Endothelial cell of umbilical vein (primary cell): ENCODE measurements around the gene STK24. TPM values are rescaled to one million over a fixed set of nuclear protein-coding genes. Genes with fewer than 3 reads are reported as not detected.

Experiments used
- BruUV-seq: library from RNA; stranded (reverse); fragments of 400-500 nt; replicated peaks from 2 replicates; lab custom pipeline; 2021; lab: Mats Ljungman, UMichigan
- CTCF ChIA-PET: fragments of 300-600, 350-600 bp; sonication (Branson Sonifier 250); formaldehyde crosslinking; loops from one replicate; lab custom pipeline; 2021; ENCODE audit warnings: antibody characterized with exemption, inconsistent platforms; lab: Charles Lee
- POLR2A ChIA-PET: fragments of 300-600, 350-600 bp; sonication (Branson Sonifier 250); formaldehyde crosslinking; loops from one replicate; lab custom pipeline; 2021; ENCODE audit warnings: antibody characterized with exemption, inconsistent platforms; lab: Charles Lee
- DNase-seq: peaks from one replicate; pipeline ENCODE4 v3.0.0-alpha.2; 2011; ENCODE audit warnings: low read depth, low spot score
- FAIRE-seq: peaks from 2 replicates; lab custom pipeline; 2011; peaks lifted over from hg19 to GRCh38; lab: Jason Lieb, UNC
- H2AFZ ChIP-seq: 2 replicates; pipeline ENCODE4 v1.6.0; 2012; ENCODE audit warnings: low read depth, low read length, control low read depth, inconsistent platforms
- H3K27ac ChIP-seq: 2 replicates; pipeline ENCODE4 v1.5.1; 2011; ENCODE audit warnings: low read depth, mild to moderate bottlenecking, control low read depth, low read length, moderate library complexity; ENCODE audit not compliant: insufficient read depth
- H3K27me3 ChIP-seq, 2 experiments: 2 replicates each; pipeline versions ENCODE4 v1.6.0 to v1.6.1; 2011; ENCODE audit warnings: low read length in 2 of 2, mixed read lengths in 1 of 2; ENCODE audit not compliant: control insufficient read depth in 2 of 2, insufficient read depth in 2 of 2
- H3K36me3 ChIP-seq, 2 experiments: 2 replicates in 1 of 2; 3 replicates in 1 of 2; pipeline ENCODE4 v1.5.1; 2011; ENCODE audit warnings: low read length in 2 of 2, mild to moderate bottlenecking in 1 of 2, moderate library complexity in 1 of 2; ENCODE audit not compliant: control insufficient read depth in 2 of 2, insufficient read depth in 2 of 2; ENCODE audit errors: extremely low read depth in 1 of 2
- H3K4me1 ChIP-seq: 3 replicates; pipeline ENCODE4 v1.5.1; 2011; ENCODE audit warnings: mild to moderate bottlenecking, low read length; ENCODE audit not compliant: control insufficient read depth, insufficient read depth; ENCODE audit errors: extremely low read depth
- H3K4me2 ChIP-seq: 2 replicates; pipeline ENCODE4 v1.6.1; 2011; ENCODE audit warnings: low read length, control low read depth, mixed read lengths; ENCODE audit not compliant: insufficient read depth
- H3K4me3 ChIP-seq, 3 experiments: fragments of 200-600 bp in 1 of 3; sonication (generic), shearing (Covaris generic) in 1 of 3; replicated peaks in 1 of 3; 2 replicates each; pipeline ENCODE4 v1.5.1; 2011 to 2016; ENCODE audit warnings: control low read depth in 3 of 3, low read length in 3 of 3, mild to moderate bottlenecking in 2 of 3, inconsistent platforms in 1 of 3, low read depth in 1 of 3, moderate library complexity in 1 of 3; ENCODE audit not compliant: insufficient read depth in 1 of 3
- H3K79me2 ChIP-seq: 2 replicates; pipeline ENCODE4 v1.6.0; 2012; ENCODE audit warnings: low read length, inconsistent platforms; ENCODE audit not compliant: control insufficient read depth, insufficient read depth
- H3K9ac ChIP-seq: replicated peaks from 2 replicates; pipeline ENCODE3; 2011; ENCODE audit warnings: low read length, control low read depth; ENCODE audit not compliant: insufficient read depth; ENCODE audit errors: extremely low read depth
- H3K9me1 ChIP-seq: replicated peaks from 3 replicates; pipeline ENCODE4 v1.6.0; 2011; ENCODE audit warnings: mild to moderate bottlenecking, low read length; ENCODE audit not compliant: control insufficient read depth, insufficient read depth; ENCODE audit errors: extremely low read depth
- H3K9me3 ChIP-seq: replicated peaks from 2 replicates; pipeline ENCODE4 v1.5.1; 2012; ENCODE audit warnings: low read length, inconsistent platforms; ENCODE audit not compliant: control insufficient read depth, insufficient read depth
- H4K20me1 ChIP-seq: replicated peaks from 2 replicates; pipeline ENCODE3; 2011; ENCODE audit warnings: mild to moderate bottlenecking, low read length; ENCODE audit not compliant: control insufficient read depth, insufficient read depth; ENCODE audit errors: extremely low read depth
- EZH2 ChIP-seq: IDR thresholded peaks from 2 replicates; pipeline ENCODE4 v1.6.1; 2012; ENCODE audit warnings: borderline replicate concordance, low read depth, mild to moderate bottlenecking, moderate library complexity, low read length, inconsistent platforms; ENCODE audit not compliant: severe bottlenecking
- GATA2 ChIP-seq: IDR thresholded peaks from 2 replicates; pipeline ENCODE4 v1.7.0; 2011; ENCODE audit warnings: low read depth, mild to moderate bottlenecking, moderate library complexity, mixed read lengths, low read length; ENCODE audit not compliant: insufficient read length, insufficient read depth
- dilution Hi-C: fragments of 300-500 bp; cut with MboI; formaldehyde crosslinking; loops from one replicate; pipeline ENCODE4 v1.15.0; 2019; ENCODE audit warnings: low sequenced_read_pairs; ENCODE audit not compliant: extremely low pct_ligation_motif_present
- intact Hi-C: fragments of 100-400 bp; cut with micrococcal nuclease; formaldehyde crosslinking; loops from one replicate; pipeline ENCODE4 v1.10.0; 2022
- polyA plus RNA-seq, 4 experiments: library from polyadenylated mRNA; depleted of rRNA in 3 of 4; stranded (reverse) in 3 of 4; unstranded in 1 of 4; fragments of >200 nt; gene quantifications; 2 replicates each; pipeline versions ENCODE4 v1.2.1 to v1.2.3, GENCODE V29; 2011 to 2012; ENCODE audit warnings: missing spikeins in 1 of 4
- total RNA-seq: library from RNA; stranded (reverse); gene quantifications from 2 replicates; pipeline ENCODE4 v1.2.3, GENCODE V29; 2021
- TF ChIP-seq, protein P1 (sequence below), 2 donors: IDR thresholded peaks; 1 replicate in 1 of 2; 2 replicates in 1 of 2; pipeline ENCODE4 v1.5.1; 2011; ENCODE audit warnings: low read length in 2 of 2, mild to moderate bottlenecking in 2 of 2, moderate library complexity in 2 of 2, control low read depth in 1 of 2, inconsistent platforms in 1 of 2, low read depth in 1 of 2; ENCODE audit not compliant: insufficient read depth in 1 of 2; ENCODE audit errors: extremely low read depth in 1 of 2

The STK24 gene
- total and polyA plus RNA-seq, 2 donors (not counting 3 experiments of a cell fraction or from before 2014, with no cell fraction given): 43.3 to 100 TPM

DNA sequence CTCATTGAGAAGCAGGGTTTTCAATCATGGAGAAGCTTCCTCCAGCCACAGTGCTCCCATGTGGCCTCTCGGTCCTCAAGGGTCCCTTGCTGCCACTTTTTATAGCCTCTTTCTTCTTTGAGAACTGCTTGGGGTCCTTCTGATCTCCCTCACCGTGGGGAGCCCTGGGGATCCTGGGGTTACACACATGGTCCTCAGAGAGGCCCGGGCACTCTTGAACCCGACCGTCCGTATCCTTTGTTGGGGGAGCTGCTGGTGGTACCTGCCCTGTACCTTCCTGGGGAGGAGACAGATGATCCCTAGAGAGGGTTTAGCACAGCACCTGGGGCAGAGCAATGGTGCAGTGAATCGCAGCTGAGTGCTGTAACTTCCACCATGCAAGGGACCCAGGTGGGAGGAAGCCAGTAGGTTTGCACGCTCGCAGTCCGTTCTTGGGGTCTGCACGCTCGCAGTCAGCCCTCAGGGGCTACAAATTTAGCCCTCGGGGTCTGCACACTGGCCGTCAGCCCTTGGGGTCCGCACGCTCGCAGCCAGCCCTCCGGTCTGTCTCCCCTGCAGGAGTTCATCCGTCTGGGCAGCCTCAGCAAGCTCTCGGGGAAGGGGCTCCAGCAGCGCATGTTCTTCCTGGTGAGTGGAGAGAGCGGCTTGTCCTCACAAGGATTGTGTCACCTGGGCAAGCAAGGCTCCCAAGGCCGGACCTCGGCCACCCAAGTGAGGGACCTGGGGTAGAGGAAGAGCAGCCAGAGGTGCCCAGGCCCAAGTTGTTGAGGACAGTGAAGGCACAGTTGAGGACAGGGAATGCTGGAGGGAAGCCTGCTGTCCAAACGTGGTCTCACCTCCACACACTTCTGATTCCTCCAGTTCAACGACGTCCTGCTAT is 138.4 kb downstream of the STK24 start:
- Histone ChIP-seq H3K79me2 (no peaks in the 10 kb centered on the region), H3K4me1 (no peaks in the 10 kb centered on the region), H3K36me3 (peaks cover 0 to 2% of the 10 kb centered on the region in 2 experiments), H3K27ac (no peak overlapping the region), H3K9me3 (no peaks in the 10 kb centered on the region), H2AFZ (no peak overlapping the region), H3K9me1 (no peaks in the 10 kb centered on the region), H3K9ac (no peak overlapping the region), H3K4me2 (no peak overlapping the region), H3K27me3 (no peaks in the 10 kb centered on the region), H4K20me1 (no peaks in the 10 kb centered on the region), H3K4me3 (no peak overlapping the region)
- ChIA-PET CTCF (interaction anchor here (1.5 kb wide), 1 partner anchor 235 kb away, joined by 3 read pairs; no protein-coding TSS in a partner anchor), POLR2A (no interaction called here)
- dilution Hi-C loops: loop anchor here (25.0 kb wide), 1 partner anchor 224 kb away; no protein-coding TSS in a partner anchor
- BruUV-seq: no TSS peak
- intact Hi-C loops: no loop called here
- DNase-seq: no peak
- TF ChIP-seq EZH2 (no peak), GATA2 (no peak)
- TF ChIP-seq, protein P1, sequence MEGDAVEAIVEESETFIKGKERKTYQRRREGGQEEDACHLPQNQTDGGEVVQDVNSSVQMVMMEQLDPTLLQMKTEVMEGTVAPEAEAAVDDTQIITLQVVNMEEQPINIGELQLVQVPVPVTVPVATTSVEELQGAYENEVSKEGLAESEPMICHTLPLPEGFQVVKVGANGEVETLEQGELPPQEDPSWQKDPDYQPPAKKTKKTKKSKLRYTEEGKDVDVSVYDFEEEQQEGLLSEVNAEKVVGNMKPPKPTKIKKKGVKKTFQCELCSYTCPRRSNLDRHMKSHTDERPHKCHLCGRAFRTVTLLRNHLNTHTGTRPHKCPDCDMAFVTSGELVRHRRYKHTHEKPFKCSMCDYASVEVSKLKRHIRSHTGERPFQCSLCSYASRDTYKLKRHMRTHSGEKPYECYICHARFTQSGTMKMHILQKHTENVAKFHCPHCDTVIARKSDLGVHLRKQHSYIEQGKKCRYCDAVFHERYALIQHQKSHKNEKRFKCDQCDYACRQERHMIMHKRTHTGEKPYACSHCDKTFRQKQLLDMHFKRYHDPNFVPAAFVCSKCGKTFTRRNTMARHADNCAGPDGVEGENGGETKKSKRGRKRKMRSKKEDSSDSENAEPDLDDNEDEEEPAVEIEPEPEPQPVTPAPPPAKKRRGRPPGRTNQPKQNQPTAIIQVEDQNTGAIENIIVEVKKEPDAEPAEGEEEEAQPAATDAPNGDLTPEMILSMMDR (IDR thresholded peaks at IDR 0.05; ENCODE audit: extremely low read depth in 1 of 2, insufficient read depth in 1 of 2, low read depth in 1 of 2, low read length in 2 of 2): no peak
- no peak for FAIRE-seq
